Non-pigmented ciliary epithelial cell (primary cell): ENCODE data around the gene VEZT.
"Not testable (repeated sequence)": the region's sequence is repeated elsewhere in the genome, so short reads cannot be mapped to it uniquely, and the experiment has no call there.

Experiments used
- DNase-seq: peaks from one replicate; pipeline ENCODE4 v3.0.0-alpha.2; 2010; ENCODE audit warnings: low read depth

The VEZT gene

GRCh38 chr12:95224202-95225170 lies 6.9 kb downstream of the VEZT start:
- DNase-seq, result no peak

GRCh38 chr12:95225645-95226212 lies 8.1 kb downstream of the VEZT start:
- no peak for DNase-seq

GRCh38 chr12:95227818-95228356 lies 10.3 kb downstream of the VEZT start:
- no peak for DNase-seq

GRCh38 chr12:95228617-95229016 lies 11.0 kb downstream of the VEZT start:
- DNase-seq, result no peak

DNA sequence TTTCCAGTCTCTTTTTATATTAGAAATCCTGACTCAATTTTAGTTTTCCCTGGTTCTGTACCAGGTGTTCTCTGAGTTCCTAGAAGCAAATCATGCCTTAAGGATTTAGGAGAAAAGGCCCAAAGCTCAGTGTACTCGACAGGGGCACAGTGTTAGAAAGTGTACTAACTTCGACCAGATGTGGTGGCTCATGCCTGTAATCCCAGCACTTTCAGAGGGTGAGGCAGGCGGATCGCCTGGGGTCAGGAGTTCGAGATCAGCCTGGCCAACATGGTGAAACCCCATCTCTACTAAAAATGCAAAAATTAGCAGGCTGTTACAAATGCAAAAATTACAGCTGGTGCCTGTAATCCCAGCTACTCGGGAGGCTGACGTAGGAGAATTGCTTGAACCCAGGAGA lies 12.0 kb downstream of the VEZT start:
- DNase-seq, result no peak

DNA sequence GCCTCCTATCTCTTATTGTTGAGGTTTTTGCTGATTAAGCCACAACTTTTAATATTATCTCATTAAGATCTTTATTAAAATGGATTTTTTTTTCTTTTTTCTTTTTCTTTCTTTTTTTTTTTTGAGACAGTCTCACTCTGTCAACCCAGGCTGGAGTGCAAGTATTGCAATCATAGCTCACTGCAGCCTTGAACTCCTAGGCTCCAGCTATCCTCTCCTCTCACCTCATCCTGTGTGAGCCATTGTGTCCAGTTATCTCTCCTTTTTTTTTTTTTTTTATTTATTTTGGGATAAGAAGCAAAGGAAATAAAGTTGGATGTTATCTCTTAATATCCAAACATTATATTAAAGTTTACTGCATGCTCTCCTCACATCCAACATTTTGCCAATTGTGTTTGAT lies 12.7 kb downstream of the VEZT start:
- no peak for DNase-seq

DNA sequence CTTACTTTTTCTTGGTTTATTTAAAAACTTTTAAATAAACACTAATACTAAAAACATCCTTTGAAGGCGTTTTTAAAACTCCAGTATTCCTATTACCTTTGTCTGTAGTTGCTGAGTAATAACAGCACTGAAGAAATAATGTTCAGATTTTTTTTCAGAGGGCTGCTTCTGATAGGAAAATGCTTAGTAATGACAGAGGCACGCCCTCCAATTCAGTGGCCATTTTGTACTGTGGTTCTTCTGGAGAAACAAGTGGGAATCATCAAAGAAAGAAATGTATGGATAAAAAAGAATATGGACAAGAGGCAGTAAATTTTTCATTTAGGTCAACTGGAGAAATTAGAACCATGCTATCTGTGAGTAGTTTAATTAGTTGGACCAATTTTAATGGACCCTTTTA lies 13.6 kb downstream of the VEZT start:
- no peak for DNase-seq

DNA sequence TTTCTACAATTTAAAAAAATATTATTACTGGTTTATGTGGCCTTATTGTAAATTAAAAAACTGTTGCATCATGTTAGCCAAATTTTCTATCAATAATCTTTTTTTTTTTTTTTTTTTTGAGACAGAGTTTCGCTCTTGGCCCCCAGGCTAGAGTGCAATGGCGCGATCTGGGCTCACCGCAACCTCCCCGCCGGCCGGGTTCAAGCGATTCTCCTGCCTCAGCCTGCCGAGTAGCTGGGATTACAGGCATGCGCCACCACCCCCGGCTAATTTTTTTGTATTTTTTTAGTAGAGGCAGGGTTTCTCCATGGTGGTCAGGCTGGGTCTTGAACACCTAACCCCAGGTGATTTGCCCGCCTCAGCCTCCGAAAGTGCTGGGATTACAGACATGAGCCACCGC lies 16.6 kb downstream of the VEZT start:
- not testable (repeated sequence) for DNase-seq

DNA sequence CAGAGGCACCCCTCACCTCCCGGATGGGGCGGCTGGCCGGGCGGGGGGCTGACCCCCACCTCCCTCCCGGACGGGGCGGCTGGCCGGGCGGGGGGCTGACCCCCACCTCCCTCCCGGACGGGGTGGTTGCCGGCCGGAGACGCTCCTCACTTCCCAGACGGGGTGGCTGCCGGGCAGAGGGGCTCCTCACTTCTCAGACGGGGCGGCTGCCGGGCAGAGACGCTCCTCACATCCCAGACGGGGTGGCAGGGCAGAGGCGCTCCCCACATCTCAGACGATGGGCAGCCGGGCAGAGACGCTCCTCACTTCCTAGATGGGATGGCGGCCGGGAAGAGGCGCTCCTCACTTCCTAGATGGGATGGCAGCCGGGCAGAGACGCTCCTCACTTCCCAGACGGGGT lies 18.0 kb downstream of the VEZT start:
- not testable (repeated sequence) for DNase-seq

DNA sequence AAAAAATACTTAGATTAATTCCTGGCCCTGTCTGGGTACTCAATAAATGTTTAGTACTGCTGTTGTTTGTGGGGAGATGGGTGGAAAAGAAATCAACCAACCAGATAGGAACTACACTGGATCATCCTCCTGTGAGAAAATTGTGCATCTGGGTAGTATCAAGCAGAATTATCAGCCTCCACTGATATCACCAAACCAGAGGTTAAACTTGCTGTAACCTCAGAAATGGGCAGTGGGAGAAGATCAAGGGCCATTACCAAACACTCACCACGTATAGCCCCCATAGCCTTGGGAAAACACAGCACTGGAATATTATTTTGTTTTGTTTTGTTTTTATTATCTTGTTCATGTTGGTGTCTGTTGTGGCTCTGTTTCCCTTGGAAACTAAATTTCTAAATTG lies 19.7 kb downstream of the VEZT start:
- DNase-seq, result no peak

- DNase-seq, result no peak
Measured at GRCh38 chr12:95238150-95238549, 20.5 kb downstream of the VEZT start.

DNA sequence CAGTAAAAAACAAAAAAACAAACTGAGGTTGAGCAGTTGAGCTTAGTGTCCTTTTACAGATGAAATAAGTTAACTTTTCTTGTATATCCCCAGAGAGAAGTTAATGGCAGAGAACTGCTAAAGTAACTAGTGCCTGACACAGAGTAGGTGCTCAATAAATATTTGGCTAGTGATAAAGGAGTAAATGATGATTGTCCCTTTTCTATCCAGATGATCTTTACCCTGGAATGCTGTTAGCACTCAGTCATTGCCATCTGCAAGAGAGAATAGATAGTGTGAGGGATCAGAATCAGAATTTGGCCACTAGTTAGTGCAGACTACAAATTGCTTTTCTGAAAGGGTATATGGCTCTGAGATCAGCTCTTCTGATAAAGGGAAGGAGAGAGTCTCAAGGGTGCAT lies 21.6 kb downstream of the VEZT start:
- no peak for DNase-seq

GRCh38 chr12:95239835-95240234 lies 22.2 kb downstream of the VEZT start:
- not testable (repeated sequence) for DNase-seq

- DNase-seq, result no peak
Measured at GRCh38 chr12:95240556-95240955, 22.9 kb downstream of the VEZT start.

GRCh38 chr12:95241138-95241537 lies 23.5 kb downstream of the VEZT start:
- DNase-seq, result not testable (repeated sequence)

DNA sequence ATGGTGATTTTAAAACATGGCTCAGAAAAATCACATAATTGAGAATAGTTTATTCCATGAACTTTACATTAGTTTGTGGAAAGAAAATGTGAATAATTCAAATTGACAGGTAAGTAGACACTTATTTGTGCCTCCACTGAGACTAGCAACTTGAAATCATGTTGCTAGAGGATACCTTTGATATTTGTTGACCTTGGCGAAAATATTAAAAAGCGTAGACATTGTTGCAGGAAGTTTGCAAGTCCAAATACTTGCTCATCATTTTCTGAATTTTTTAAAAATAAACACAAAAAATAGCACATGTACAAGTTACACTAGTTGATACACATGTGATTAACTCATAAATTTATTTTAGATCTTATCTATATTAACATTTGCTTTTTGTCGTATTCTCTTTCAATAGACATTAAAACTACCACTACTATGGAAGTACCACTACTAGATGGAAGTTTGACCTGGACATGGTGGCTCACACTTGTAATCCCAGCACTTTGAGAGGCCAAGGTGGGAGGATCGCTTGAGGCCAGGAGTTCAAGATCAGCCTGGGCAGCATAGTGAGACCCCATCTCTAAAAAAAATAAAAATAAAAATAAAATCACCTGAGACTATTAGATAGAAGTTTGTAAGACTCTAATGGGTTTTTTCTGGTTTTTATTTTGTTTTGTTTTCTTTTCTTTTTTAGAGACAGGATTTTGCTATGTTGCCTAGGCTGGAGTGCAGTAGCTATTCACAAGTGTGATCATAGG lies 24.3 kb downstream of the VEZT start:
- DNase-seq, result no peak

DNA sequence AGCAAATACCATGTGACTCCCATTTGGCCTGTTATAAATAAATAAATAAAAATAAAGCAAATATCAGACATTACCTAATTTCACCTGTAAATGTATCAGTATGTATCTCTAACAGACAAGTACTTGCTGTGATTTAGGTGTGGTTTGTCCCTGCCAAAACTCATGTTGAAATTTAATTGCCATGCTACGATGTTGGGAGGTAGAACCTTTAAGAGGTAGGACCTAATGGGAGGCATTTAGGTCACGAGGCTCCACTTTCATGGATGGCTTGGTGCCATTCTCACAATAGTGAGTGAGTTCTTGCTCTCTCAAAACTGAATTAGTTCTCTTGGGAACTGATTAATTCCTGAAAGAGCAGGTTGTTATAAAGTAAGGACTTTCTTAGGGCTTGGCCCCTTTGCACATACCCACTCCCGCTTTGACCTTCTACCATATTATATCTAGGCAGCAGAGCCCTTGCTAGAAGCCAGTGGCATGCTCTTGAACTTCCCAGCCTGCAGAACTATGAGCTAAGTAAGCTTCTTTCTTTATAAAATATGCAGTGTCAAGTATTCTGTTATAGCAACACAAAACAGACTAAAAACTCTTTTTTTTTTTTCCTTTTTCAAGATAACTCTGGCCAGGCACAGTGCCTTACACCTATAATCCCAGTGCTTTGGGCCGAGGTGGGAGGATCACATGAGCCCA lies 26.0 kb downstream of the VEZT start:
- DNase-seq, result no peak

GRCh38 chr12:95244350-95244749 lies 26.7 kb downstream of the VEZT start:
- no peak for DNase-seq

DNA sequence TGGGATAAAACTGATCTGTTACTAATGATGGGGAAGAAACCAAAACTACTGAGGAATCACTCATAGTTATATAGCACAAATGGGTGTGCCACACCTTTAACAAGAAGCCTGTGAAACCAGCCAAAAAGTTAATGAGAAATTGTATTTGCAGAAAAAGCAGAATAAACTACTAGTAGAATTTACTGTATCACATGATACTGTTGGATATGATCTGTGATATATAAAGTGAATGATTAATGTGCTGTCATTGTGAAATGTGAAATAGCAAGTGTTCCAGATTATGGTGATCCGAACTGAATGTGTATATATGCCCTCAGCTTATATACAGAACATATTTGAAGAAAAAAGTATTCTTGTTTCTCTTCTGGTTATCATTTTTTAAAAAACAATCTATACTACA lies 30.5 kb downstream of the VEZT start:
- no peak for DNase-seq

- DNase-seq, result no peak
Measured at GRCh38 chr12:95248604-95249360, 31.2 kb downstream of the VEZT start.

GRCh38 chr12:95253386-95253785 lies 35.8 kb downstream of the VEZT start:
- no peak for DNase-seq
